CD14-positive monocyte (primary cell): ENCODE results near the gene TAF5. TPM values are rescaled to one million over a fixed set of nuclear protein-coding genes. Genes with fewer than 3 reads are reported as not detected.

ENCODE experiments used
- DNase-seq, 3 donors: peaks; one replicate each; pipeline ENCODE4 v3.0.0-alpha.2; 2011 to 2022
- H2AFZ ChIP-seq: 2 replicates; pipeline ENCODE4 v1.6.0; 2012; ENCODE audit warnings: mild to moderate bottlenecking, low read depth, low read length, inconsistent platforms; ENCODE audit not compliant: insufficient read depth, poor library complexity, severe bottlenecking
- H3K27ac ChIP-seq, 2 donors: 1 replicate in 1 of 2; 2 replicates in 1 of 2; pipeline ENCODE4 v1.5.1; 2012 to 2013; ENCODE audit warnings: low read length in 2 of 2, control low read depth in 1 of 2, inconsistent platforms in 1 of 2, low read depth in 1 of 2, mild to moderate bottlenecking in 1 of 2
- H3K27me3 ChIP-seq, 2 donors: one replicate each; pipeline versions ENCODE4 v1.6.0 to v1.6.1; 2011 to 2013; ENCODE audit warnings: low read length in 2 of 2; ENCODE audit not compliant: control insufficient read depth in 2 of 2, insufficient read depth in 2 of 2
- H3K36me3 ChIP-seq, 2 donors: replicated peaks in 1 of 2; 1 replicate in 1 of 2; 2 replicates in 1 of 2; pipeline versions ENCODE4 v1.5.1 to v1.6.1; 2012 to 2013; ENCODE audit warnings: low read length in 2 of 2, control low read depth in 1 of 2, inconsistent platforms in 1 of 2, mild to moderate bottlenecking in 1 of 2; ENCODE audit not compliant: insufficient read depth in 2 of 2, control insufficient read depth in 1 of 2
- H3K4me1 ChIP-seq, 2 donors: 1 replicate in 1 of 2; 2 replicates in 1 of 2; pipeline versions ENCODE4 v1.5.1 to v1.6.1; 2012 to 2013; ENCODE audit warnings: low read length in 2 of 2, control low read depth in 1 of 2, inconsistent platforms in 1 of 2, mild to moderate bottlenecking in 1 of 2, moderate library complexity in 1 of 2; ENCODE audit not compliant: insufficient read depth in 2 of 2, control insufficient read depth in 1 of 2
- H3K4me2 ChIP-seq: replicated peaks from 2 replicates; pipeline ENCODE3; 2012; ENCODE audit warnings: low read length, moderate library complexity, mild to moderate bottlenecking; ENCODE audit not compliant: poor library complexity, severe bottlenecking; ENCODE audit errors: extremely low read depth
- H3K4me3 ChIP-seq, 3 experiments: fragments of 200-600 bp in 1 of 3; sonication (generic) in 1 of 3; replicated peaks in 1 of 3; 1 replicate in 2 of 3; 2 replicates in 1 of 3; pipeline ENCODE4 v1.5.1; 2011 to 2013; ENCODE audit warnings: low read length in 3 of 3, mild to moderate bottlenecking in 3 of 3, control low read depth in 2 of 3, low read depth in 2 of 3, inconsistent platforms in 1 of 3, moderate library complexity in 1 of 3
- H3K79me2 ChIP-seq: 2 replicates; pipeline ENCODE4 v1.6.0; 2012; ENCODE audit warnings: mild to moderate bottlenecking, control low read depth, inconsistent platforms, low read length, moderate library complexity; ENCODE audit not compliant: insufficient read depth
- H3K9ac ChIP-seq: 2 replicates; pipeline ENCODE4 v1.6.0; 2017; ENCODE audit warnings: low read length, mild to moderate bottlenecking; ENCODE audit not compliant: insufficient read depth, poor library complexity, severe bottlenecking
- H3K9me3 ChIP-seq, 2 donors: replicated peaks in 1 of 2; 1 replicate in 1 of 2; 2 replicates in 1 of 2; pipeline versions ENCODE4 v1.5.1 to v1.6.1; 2012 to 2013; ENCODE audit warnings: low read length in 2 of 2, control low read depth in 1 of 2; ENCODE audit not compliant: control insufficient read depth in 1 of 2, insufficient read depth in 1 of 2
- H4K20me1 ChIP-seq: 2 replicates; pipeline ENCODE4 v1.6.0; 2012; ENCODE audit warnings: mild to moderate bottlenecking, low read length, control low read depth, moderate library complexity; ENCODE audit not compliant: insufficient read depth
- H3K27ac Mint-ChIP-seq, 7 donors: one replicate each; pipeline ENCODE4 v1.8.0; 2020; ENCODE audit warnings: mild to moderate bottlenecking in 7 of 7, mixed read lengths in 7 of 7, moderate library complexity in 6 of 7, inconsistent platforms in 2 of 7
- H3K27me3 Mint-ChIP-seq, 3 donors: one replicate each; pipeline ENCODE4 v1.8.0; 2021 to 2022; ENCODE audit warnings: low read depth in 3 of 3, mild to moderate bottlenecking in 3 of 3, mixed read lengths in 3 of 3, moderate library complexity in 3 of 3, inconsistent platforms in 1 of 3
- H3K36me3 Mint-ChIP-seq, 2 donors: one replicate each; pipeline ENCODE4 v1.8.0; 2020; ENCODE audit warnings: mixed read lengths in 2 of 2, inconsistent platforms in 1 of 2, mild to moderate bottlenecking in 1 of 2
- H3K4me1 Mint-ChIP-seq: one replicate; pipeline ENCODE4 v1.8.0; 2020; ENCODE audit warnings: mild to moderate bottlenecking, mixed read lengths
- H3K4me3 Mint-ChIP-seq, 2 donors: one replicate each; pipeline ENCODE4 v1.8.0; 2020; ENCODE audit warnings: mild to moderate bottlenecking in 2 of 2, mixed read lengths in 2 of 2, moderate library complexity in 1 of 2
- H3K9me3 Mint-ChIP-seq, 7 donors: one replicate each; pipeline ENCODE4 v1.8.0; 2020 to 2022; ENCODE audit warnings: mixed read lengths in 7 of 7, mild to moderate bottlenecking in 6 of 7, moderate library complexity in 6 of 7, inconsistent platforms in 2 of 7
- CTCF ChIP-seq: fragments of 200-600 bp; IDR thresholded peaks from one replicate; pipeline ENCODE4 v1.8.0; 2022; ENCODE audit warnings: antibody characterized with exemption, mild to moderate bottlenecking
- WGBS: methylation state at CpG from one replicate; pipeline ENCODE4 v1.1.5; 2013; ENCODE audit warnings: missing lambda C conversion rate; ENCODE audit not compliant: insufficient coverage; 5-methylcytosine and 5-hydroxymethylcytosine counted together
- intact Hi-C, 2 donors: fragments of 100-400 bp; cut with micrococcal nuclease; formaldehyde crosslinking; loops; one replicate each; pipeline versions ENCODE4 v1.15.0 to v1.15.1; 2023
- polyA plus RNA-seq, 3 donors: library from polyadenylated mRNA; depleted of rRNA in 1 of 3; unstranded in 2 of 3; stranded (reverse) in 1 of 3; fragments of 300-500 nt in 2 of 3; fragments of >200 nt in 1 of 3; fragmentation: Illumina TruSeq in 2 of 3; gene quantifications; 1 replicate in 2 of 3; 2 replicates in 1 of 3; pipeline ENCODE4 v1.2.3, GENCODE V29; 2012 to 2021

TAF5 gene
- polyA plus RNA-seq, 3 donors: 1.0 to 2.4 (median 2.4) TPM

- intact Hi-C loops: loop anchor here in 1 of 2 donors (2.0 to 10.0 kb wide), 2 partner anchors 27 to 651 kb away; partner anchors contain the start of gene WBP1L
- H3K4me2 ChIP-seq: peak within 1 kb of the TSS; percentile 89
- peak within 1 kb of the TSS; percentile 92 to 95 for H3K4me3 Mint-ChIP-seq
- peaks cover 26 to 40% of the 10 kb centered on the region in 2 donors for H3K4me1 ChIP-seq
- DNase-seq: peak; percentile 95 to 98 (median 96)
- peak within 1 kb of the TSS; percentile 80 for H3K9ac ChIP-seq
- H3K36me3 ChIP-seq: peaks cover 26 to 51% of the 10 kb centered on the region in 2 donors
- peaks cover 36 to 47% of the 10 kb centered on the region in 2 donors for H3K36me3 Mint-ChIP-seq
- under 1% methylated on average over 56 of the region's 56 CpGs for WGBS
- H3K9me3 ChIP-seq: no peaks in the 10 kb centered on the region
- H3K9me3 Mint-ChIP-seq: no peaks in the 10 kb centered on the region
- peak within 1 kb of the TSS; percentile 94 for H2AFZ ChIP-seq
- H3K4me3 ChIP-seq: peak within 1 kb of the TSS; percentile 68 to 88 (median 78)
- peaks cover 55% of the 10 kb centered on the region for H3K79me2 ChIP-seq
- H4K20me1 ChIP-seq: peaks cover 9% of the 10 kb centered on the region
- no peaks in the 10 kb centered on the region for H3K27me3 Mint-ChIP-seq
- peak within 1 kb of the TSS; percentile 55 to 85 for H3K27ac ChIP-seq
- peaks cover 40% of the 10 kb centered on the region for H3K4me1 Mint-ChIP-seq
- H3K27me3 ChIP-seq: no peaks in the 10 kb centered on the region
- no peak for TF ChIP-seq CTCF
- H3K27ac Mint-ChIP-seq: peak within 1 kb of the TSS; percentile 91 to 96 (median 94)
Measured at GRCh38 chr10:103396067-103396788, 28.5 kb downstream of the TAF5 start, which contains the start of the genes ATP5MK and PDCD11. ATP5MK (minus strand) TSS chr10:103396475; CDS start chr10:103392457, 4,018 bp downstream. PDCD11 (plus strand) TSS chr10:103396626; CDS start chr10:103398427, 1,801 bp downstream.

GRCh38 chr10:103396789-103397087, 29.0 kb downstream of the TAF5 start:
- Mint-ChIP-seq H3K4me3 (peak overlapping the region; percentile 92 to 95), H3K36me3 (peaks cover 35 to 47% of the 10 kb centered on the region in 2 donors), H3K27me3 (no peaks in the 10 kb centered on the region), H3K4me1 (peaks cover 40% of the 10 kb centered on the region), H3K27ac (peak overlapping the region; percentile 73 to 96 (median 91)), H3K9me3 (no peaks in the 10 kb centered on the region)
- H3K4me3 ChIP-seq: peak overlapping the region; percentile 68 to 88 (median 78)
- no peaks in the 10 kb centered on the region for H3K9me3 ChIP-seq
- DNase-seq: no peak
- no peaks in the 10 kb centered on the region for H3K27me3 ChIP-seq
- peak overlapping the region; percentile 89 for H3K4me2 ChIP-seq
- peaks cover 26 to 40% of the 10 kb centered on the region in 2 donors for H3K4me1 ChIP-seq
- H3K9ac ChIP-seq: peak overlapping the region; percentile 80
- intact Hi-C loops: loop anchor here in 1 of 2 donors (2.0 to 10.0 kb wide), 2 partner anchors 28 to 652 kb away; partner anchors contain the start of gene WBP1L
- peaks cover 55% of the 10 kb centered on the region for H3K79me2 ChIP-seq
- H4K20me1 ChIP-seq: peaks cover 9% of the 10 kb centered on the region
- H2AFZ ChIP-seq: peak overlapping the region; percentile 94
- WGBS: 0% methylated on average over 7 of the region's 8 CpGs
- peaks cover 25 to 51% of the 10 kb centered on the region in 2 donors for H3K36me3 ChIP-seq
- peak overlapping the region; percentile 55 to 85 for H3K27ac ChIP-seq
- TF ChIP-seq CTCF: no peak
